Measurements from ENCODE around the gene BYSL.

Gene BYSL

GRCh38 chr6:41917528-41917927, 3.8 kb upstream of the BYSL start:
- no peak for DNase-seq

- peak; percentile 33 for DNase-seq
Observed at GRCh38 chr6:41921712-41921998, 356 bp downstream of the BYSL start.

GRCh38 chr6:41922154-41922553, 855 bp downstream of the BYSL start:
- no peak for DNase-seq

- DNase-seq = no peak
Observed at GRCh38 chr6:41927253-41927652, 6.0 kb downstream of the BYSL start.

GRCh38 chr6:41929924-41930323, 8.6 kb downstream of the BYSL start:
- DNase-seq = peak; percentile 46

GRCh38 chr6:41931792-41932191, 10.5 kb downstream of the BYSL start:
- no peak for DNase-seq

GRCh38 chr6:41932378-41932777, 11.1 kb downstream of the BYSL start:
- no peak for DNase-seq

- DNase-seq = no peak
Observed at GRCh38 chr6:41934278-41935192, 13.2 kb downstream of the BYSL start.

- no peak for DNase-seq
Observed at GRCh38 chr6:41935193-41935574, 13.9 kb downstream of the BYSL start.

- no peak for DNase-seq
Observed at GRCh38 chr6:41935685-41936072, 14.4 kb downstream of the BYSL start.

GRCh38 chr6:41936073-41936837, 15.0 kb downstream of the BYSL start:
- DNase-seq = peak; percentile 85

- DNase-seq = no peak
Observed at GRCh38 chr6:41937472-41937860, 16.2 kb downstream of the BYSL start.

GRCh38 chr6:41937861-41938574, 16.7 kb downstream of the BYSL start:
- peak; percentile 68 for DNase-seq

GRCh38 chr6:41938590-41939175, 17.4 kb downstream of the BYSL start:
- DNase-seq = no peak

GRCh38 chr6:41939176-41939847, 18.0 kb downstream of the BYSL start:
- DNase-seq = peak; percentile 79

- no peak for DNase-seq
Observed at GRCh38 chr6:41939848-41940758, 18.8 kb downstream of the BYSL start.

GRCh38 chr6:41940759-41941279, 19.5 kb downstream of the BYSL start:
- peak; percentile 42 for DNase-seq

GRCh38 chr6:41941280-41942066, 20.2 kb downstream of the BYSL start, which contains the start of gene CCND3:
Gene CCND3 (minus strand): TSS chr6:41941808. CDS start chr6:41941649, 159 bp downstream.
- DNase-seq = peak; percentile 98

- DNase-seq = no peak
Observed at GRCh38 chr6:41942067-41942851, 21.0 kb downstream of the BYSL start.
